ENCODE results near the gene CDPF1.

- TF ChIP-seq CTCF (IDR thresholded peaks at IDR 0.05) (no peak), POLR2A (IDR thresholded peaks at IDR 0.05) (no peak)
These were observed 51.8 kb downstream of the CDPF1 start for GRCh38 chr22:46198274-46198673.

Data from adrenal gland (tissue), 5 donors.